PFSK-1 (cell line): ENCODE data around the gene RET.

ENCODE experiments used
- FOXP2 ChIP-seq: optimal IDR thresholded peaks from 2 replicates; pipeline ENCODE3; 2011; ENCODE audit warnings: borderline replicate concordance, control low read depth, inconsistent platforms; ENCODE audit not compliant: insufficient read depth; ENCODE audit errors: extremely low read length, extremely low read depth
- POLR2AphosphoS5 ChIP-seq: IDR thresholded peaks from 2 replicates; pipeline ENCODE4 v1.6.1; 2012; ENCODE audit warnings: low read depth, mild to moderate bottlenecking, control low read depth, low read length, moderate library complexity
- REST ChIP-seq, 2 experiments: IDR thresholded peaks; 2 replicates each; pipeline versions ENCODE4 v1.6.1 to v1.8.0; 2011 to 2012; ENCODE audit warnings: low read depth in 2 of 2, low read length in 2 of 2, control low read depth in 1 of 2, inconsistent platforms in 1 of 2, mild to moderate bottlenecking in 1 of 2, moderate library complexity in 1 of 2; ENCODE audit not compliant: insufficient read depth in 1 of 2
- SIN3A ChIP-seq: IDR thresholded peaks from 2 replicates; pipeline ENCODE4 v1.6.1; 2012; ENCODE audit warnings: mild to moderate bottlenecking, low read length, moderate library complexity, borderline replicate concordance; ENCODE audit not compliant: insufficient read depth
- TAF1 ChIP-seq: IDR thresholded peaks from 2 replicates; pipeline ENCODE4 v1.6.1; 2012; ENCODE audit warnings: low read length, control low read depth, borderline replicate concordance; ENCODE audit not compliant: insufficient read depth

RET gene

GRCh38 chr10:43160921-43161255 lies 84.0 kb downstream of the RET start:
- TF ChIP-seq POLR2AphosphoS5, result no peak
- TF ChIP-seq SIN3A, result no peak
- TF ChIP-seq REST (IDR thresholded peaks at IDR 0.05; ENCODE audit: insufficient read depth in 1 of 2, low read depth in 2 of 2, low read length in 2 of 2), result no peak
- TF ChIP-seq FOXP2, result no peak
- TF ChIP-seq TAF1, result no peak

- TF ChIP-seq POLR2AphosphoS5, result no peak
- no peak for TF ChIP-seq REST (IDR thresholded peaks at IDR 0.05; ENCODE audit: insufficient read depth in 1 of 2, low read depth in 2 of 2, low read length in 2 of 2)
- no peak for TF ChIP-seq FOXP2
- no peak for TF ChIP-seq TAF1
- TF ChIP-seq SIN3A, result no peak
Measured at GRCh38 chr10:43162604-43163003, 85.7 kb downstream of the RET start.

- TF ChIP-seq POLR2AphosphoS5, result no peak
Measured at GRCh38 chr10:43166207-43166879, 89.5 kb downstream of the RET start.

GRCh38 chr10:43166880-43167497 lies 90.1 kb downstream of the RET start:
- no peak for TF ChIP-seq REST (IDR thresholded peaks at IDR 0.05; ENCODE audit: insufficient read depth in 1 of 2, low read depth in 2 of 2, low read length in 2 of 2)
- no peak for TF ChIP-seq TAF1
- no peak for TF ChIP-seq FOXP2
- TF ChIP-seq POLR2AphosphoS5, result no peak
- TF ChIP-seq SIN3A, result no peak

GRCh38 chr10:43167498-43167889 lies 90.6 kb downstream of the RET start:
- no peak for TF ChIP-seq REST (IDR thresholded peaks at IDR 0.05; ENCODE audit: insufficient read depth in 1 of 2, low read depth in 2 of 2, low read length in 2 of 2)
- TF ChIP-seq POLR2AphosphoS5, result no peak
- TF ChIP-seq SIN3A, result no peak
- no peak for TF ChIP-seq FOXP2
